GM11168 (cell line): Measurements from ENCODE around the gene PACC1.

Source experiments
- in situ Hi-C: fragments of 300-500 bp; cut with MboI; formaldehyde crosslinking; loops from one replicate; pipeline ENCODE4 v1.12.0; 2022; ENCODE audit warnings: low sequenced_read_pairs; ENCODE audit not compliant: unreplicated experiment

Gene PACC1

GRCh38 chr1:212442408-212442807 is 27.7 kb upstream of the PACC1 start:
- in situ Hi-C loops = no loop called here

DNA sequence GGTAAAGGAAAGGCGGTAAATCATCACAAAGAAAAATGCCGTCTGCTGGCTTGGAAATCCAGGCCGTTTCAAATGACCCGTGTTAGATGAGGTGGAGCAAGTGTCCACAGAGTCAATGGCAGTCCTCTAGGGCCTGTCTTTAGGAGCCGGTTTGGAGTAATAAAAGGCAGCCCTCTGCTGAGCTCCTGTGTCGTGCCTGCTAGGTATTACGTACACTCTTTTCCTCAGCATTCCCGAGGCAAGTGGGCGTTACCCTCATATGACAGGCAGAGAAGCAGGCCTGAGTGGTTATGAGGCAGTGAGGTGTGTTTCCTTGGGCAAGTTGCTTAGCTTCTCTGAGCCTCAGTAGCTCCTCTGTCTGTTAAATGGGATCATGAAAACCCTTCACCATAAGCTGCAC is 25.7 kb upstream of the PACC1 start:
- in situ Hi-C loops = no loop called here

DNA sequence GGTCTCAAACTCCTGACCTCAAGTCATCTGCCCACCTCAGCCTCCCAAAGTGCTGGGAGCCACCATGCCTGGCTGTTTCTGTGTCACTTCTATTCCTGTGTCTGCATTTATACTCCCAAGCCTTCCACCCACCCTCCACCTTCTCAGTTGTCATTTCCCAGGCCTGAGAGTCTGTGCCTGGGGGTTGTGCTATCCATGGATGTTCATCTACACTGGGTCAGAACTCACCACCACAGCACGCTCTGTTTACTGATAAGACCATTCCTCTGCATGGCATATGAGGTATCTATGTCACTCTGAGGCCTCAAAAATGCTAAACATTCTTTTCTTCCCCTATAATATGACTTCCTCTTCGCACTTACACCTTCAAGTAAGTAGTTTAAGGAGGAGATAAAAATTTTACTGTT is 24.1 kb upstream of the PACC1 start:
- in situ Hi-C loops = no loop called here

- in situ Hi-C loops = no loop called here
These were observed 22.6 kb upstream of the PACC1 start for GRCh38 chr1:212437179-212437798.

DNA sequence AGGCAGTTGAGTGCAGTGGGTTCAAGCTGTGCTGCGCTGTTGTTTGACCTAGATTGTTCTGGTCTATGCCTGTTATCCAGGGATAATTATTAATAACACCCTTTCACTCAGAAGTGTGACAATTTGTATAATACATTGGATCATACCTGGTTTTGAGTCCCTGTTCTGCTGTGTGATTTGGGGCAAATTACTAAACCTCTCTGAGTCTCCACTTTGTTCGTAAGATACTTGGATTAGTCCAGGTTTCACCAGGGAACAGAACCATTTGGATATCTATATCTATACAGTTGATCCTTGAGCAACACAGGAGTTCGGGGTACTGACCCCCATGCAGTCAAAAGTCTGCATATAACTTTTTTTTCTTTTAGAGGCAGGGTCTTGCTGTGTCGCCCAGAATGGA is 20.3 kb upstream of the PACC1 start:
- in situ Hi-C loops = no loop called here

- in situ Hi-C loops = no loop called here
These were observed 19.1 kb upstream of the PACC1 start for GRCh38 chr1:212433577-212434462.

GRCh38 chr1:212432661-212433576 is 18.2 kb upstream of the PACC1 start, which contains the start of gene NENF:
Gene NENF, plus strand, starts transcription at chr1:212432920. Its CDS starts 24 bp downstream, at chr1:212432944.
- in situ Hi-C loops = no loop called here

GRCh38 chr1:212432272-212432660 is 17.6 kb upstream of the PACC1 start:
- in situ Hi-C loops = no loop called here

GRCh38 chr1:212431644-212432043 is 17.0 kb upstream of the PACC1 start:
- in situ Hi-C loops = no loop called here

GRCh38 chr1:212430955-212431394 is 16.3 kb upstream of the PACC1 start:
- in situ Hi-C loops = no loop called here

GRCh38 chr1:212430416-212430815 is 15.7 kb upstream of the PACC1 start:
- in situ Hi-C loops = no loop called here

GRCh38 chr1:212428496-212428895 is 13.8 kb upstream of the PACC1 start:
- in situ Hi-C loops = no loop called here

DNA sequence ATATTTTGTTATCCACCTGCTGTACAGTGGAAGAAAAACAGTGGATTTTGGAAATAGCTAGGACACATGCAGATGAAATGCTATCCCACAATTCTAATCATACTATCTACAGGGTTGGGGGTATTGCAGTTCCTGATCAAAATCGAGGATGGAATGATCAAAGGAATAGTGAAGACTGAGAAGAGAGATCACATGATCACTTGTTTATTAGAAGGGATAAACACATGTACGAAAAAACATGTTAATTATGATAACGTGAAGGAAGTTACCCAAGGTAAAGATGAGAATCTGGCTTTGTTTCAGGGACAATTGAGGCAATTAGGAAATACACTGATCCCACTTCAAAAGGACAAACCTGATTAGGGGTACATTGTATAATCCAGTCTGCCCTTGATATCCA is 9.2 kb upstream of the PACC1 start:
- in situ Hi-C loops = no loop called here

GRCh38 chr1:212421165-212421564 is 6.5 kb upstream of the PACC1 start:
- in situ Hi-C loops = no loop called here

- in situ Hi-C loops = no loop called here
These were observed 588 bp upstream of the PACC1 start for GRCh38 chr1:212415107-212415841.

GRCh38 chr1:212413902-212414327 is 771 bp downstream of the PACC1 start:
- in situ Hi-C loops = no loop called here

GRCh38 chr1:212412374-212412773 is 2.3 kb downstream of the PACC1 start:
- in situ Hi-C loops = no loop called here

GRCh38 chr1:212410231-212410820 is 4.4 kb downstream of the PACC1 start:
- in situ Hi-C loops = no loop called here

DNA sequence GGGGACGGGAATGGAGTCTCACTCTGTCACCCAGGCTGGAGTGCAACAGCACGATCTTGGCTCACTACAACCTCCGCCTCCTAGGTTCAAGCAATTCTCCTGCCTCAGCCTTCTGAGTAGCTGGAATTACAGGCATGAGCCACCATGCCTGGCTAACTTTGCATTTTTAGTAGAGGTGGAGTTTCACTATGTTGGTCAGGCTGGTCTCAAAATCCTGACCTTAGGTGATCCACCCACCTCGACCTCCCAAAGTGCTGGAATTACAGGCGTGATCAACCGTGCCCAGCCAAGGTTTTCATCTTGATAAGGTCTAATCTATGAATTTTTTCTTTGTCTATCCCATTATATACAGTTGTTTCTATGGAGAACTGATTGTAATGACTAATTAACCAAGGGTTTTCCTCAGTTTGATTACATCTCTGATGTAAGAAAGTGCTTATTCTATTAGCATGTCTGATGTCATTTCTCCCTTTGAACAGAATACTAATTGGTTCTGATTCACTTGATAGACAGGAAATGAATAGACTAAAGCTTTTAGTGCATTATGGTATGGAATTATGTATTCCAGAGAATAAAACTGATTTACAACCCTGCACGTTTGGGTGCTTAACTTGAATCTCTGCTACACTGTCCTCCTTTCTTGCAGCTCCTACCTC is 11.9 kb downstream of the PACC1 start:
- in situ Hi-C loops = no loop called here
